PC-3 (cell line): Measurements from ENCODE around the gene ZNF862.

Experiments
- CTCF ChIP-seq: fragments of 300-600 bp; sonication (generic); conservative IDR thresholded peaks from 2 replicates; pipeline ENCODE4 v1.5.1; 2017; ENCODE audit warnings: antibody characterized with exemption, low read depth, mild to moderate bottlenecking, low read length
- EZH2 ChIP-seq: fragments of 300-600 bp; sonication (generic); IDR thresholded peaks from one replicate; pipeline ENCODE4 v1.6.1; 2017; ENCODE audit warnings: antibody characterized with exemption, mild to moderate bottlenecking, low read length; ENCODE audit not compliant: unreplicated experiment

- TF ChIP-seq CTCF (no peak), EZH2 (no peak)
These were observed 13.9 kb upstream of the ZNF862 start for GRCh38 chr7:149824301-149824741.
